CD4-positive, alpha-beta T cell (primary cell): ENCODE data around the gene AMT. TPM values are rescaled to one million over a fixed set of nuclear protein-coding genes. Genes with fewer than 3 reads are reported as not detected.

Source experiments
- ATAC-seq: fragments of 200-7000 bp; cut with Tn5 transposase; one replicate; pipeline ENCODE4 v1.10.0; 2022; ENCODE audit warnings: mild to moderate bottlenecking; ENCODE audit not compliant: poor library complexity
- CTCF ChIA-PET: fragments of 350-600 bp; sonication (Branson Sonifier 250); formaldehyde crosslinking; loops from one replicate; lab custom pipeline; 2021; ENCODE audit warnings: antibody characterized with exemption, inconsistent platforms; lab: Charles Lee
- POLR2A ChIA-PET: fragments of 350-600 bp; sonication (Branson Sonifier 250); formaldehyde crosslinking; loops from one replicate; lab custom pipeline; 2021; ENCODE audit warnings: antibody characterized with exemption, inconsistent platforms; lab: Charles Lee
- DNase-seq, 14 experiments: peaks; one replicate each; pipeline ENCODE4 v3.0.0-alpha.2; 2013 to 2020; ENCODE audit warnings: mixed read lengths in 2 of 14
- H3K27ac ChIP-seq, 2 donors: one replicate each; pipeline versions ENCODE4 v1.5.1 to v1.7.0; 2013; ENCODE audit warnings: low read length in 2 of 2, low read depth in 1 of 2, mild to moderate bottlenecking in 1 of 2
- H3K27me3 ChIP-seq, 2 experiments: 1 replicate in 1 of 2; 2 replicates in 1 of 2; pipeline versions ENCODE4 v1.6.1 to v1.7.0; 2013; ENCODE audit warnings: low read length in 2 of 2, control low read depth in 1 of 2, mild to moderate bottlenecking in 1 of 2, moderate library complexity in 1 of 2; ENCODE audit not compliant: insufficient read depth in 2 of 2, control insufficient read depth in 1 of 2
- H3K36me3 ChIP-seq: one replicate; pipeline ENCODE4 v1.6.1; 2013; ENCODE audit warnings: low read length, control low read depth; ENCODE audit not compliant: insufficient read depth
- H3K4me1 ChIP-seq: one replicate; pipeline ENCODE4 v1.6.1; 2013; ENCODE audit warnings: low read length, control low read depth; ENCODE audit not compliant: insufficient read depth
- H3K4me3 ChIP-seq: one replicate; pipeline ENCODE4 v1.5.1; 2013; ENCODE audit warnings: mild to moderate bottlenecking, low read length, moderate library complexity
- H3K9me3 ChIP-seq, 2 experiments: 1 replicate in 1 of 2; 2 replicates in 1 of 2; pipeline versions ENCODE4 v1.6.1 to v1.7.0; 2013; ENCODE audit warnings: low read length in 2 of 2, mild to moderate bottlenecking in 2 of 2, control low read depth in 1 of 2, moderate library complexity in 1 of 2; ENCODE audit not compliant: control insufficient read depth in 1 of 2, insufficient read depth in 1 of 2
- H3K27ac Mint-ChIP-seq: one replicate; pipeline ENCODE4 v1.8.0; 2020; ENCODE audit warnings: mixed read lengths
- H3K27me3 Mint-ChIP-seq: one replicate; pipeline ENCODE4 v1.8.0; 2021; ENCODE audit warnings: mixed read lengths
- H3K36me3 Mint-ChIP-seq: one replicate; pipeline ENCODE4 v1.8.0; 2021; ENCODE audit warnings: low read depth, mixed read lengths
- H3K4me1 Mint-ChIP-seq: one replicate; pipeline ENCODE4 v1.8.0; 2021; ENCODE audit warnings: low read depth, mixed read lengths
- H3K4me3 Mint-ChIP-seq: one replicate; pipeline ENCODE4 v1.8.0; 2020; ENCODE audit warnings: mild to moderate bottlenecking, mixed read lengths
- H3K9me3 Mint-ChIP-seq: one replicate; pipeline ENCODE4 v1.8.0; 2020; ENCODE audit warnings: mixed read lengths
- intact Hi-C, 2 experiments: fragments of 100-400 bp; cut with DNase I in 1 of 2; cut with micrococcal nuclease in 1 of 2; formaldehyde crosslinking; loops; one replicate each; pipeline versions ENCODE4 v1.15.1 to v1.9.0; 2023 to 2025; cut with DNase I, micrococcal nuclease
- polyA plus RNA-seq, 2 donors: library from polyadenylated mRNA; unstranded; fragments of 120-200 nt; gene quantifications; one replicate each; pipeline ENCODE4 v1.2.1, GENCODE V29; 2013
- total RNA-seq, 174 experiments: library from RNA in 2 of 174; stranded (reverse) in 2 of 174; gene quantifications; one replicate each; pipeline ENCODE4 v1.2.3 and lab custom pipeline; 2021 to 2026
- TF ChIP-seq, protein P1 (sequence below): fragments of 200-600 bp; IDR thresholded peaks from one replicate; pipeline ENCODE4 v1.8.0; 2022; ENCODE audit warnings: antibody characterized with exemption, mild to moderate bottlenecking

AMT gene
- 10 to 100 TPM; 10.5 to 12.7 TPM for total RNA-seq
- 4.3 TPM for polyA plus RNA-seq (2013, experiment 1 of 2)
- 8.6 TPM for polyA plus RNA-seq (2013, experiment 2 of 2)
- 0 to 1.8 (median 0.24) reads per million in 172 experiments for total RNA-seq (lab: John Stamatoyannopoulos, UW)

DNA sequence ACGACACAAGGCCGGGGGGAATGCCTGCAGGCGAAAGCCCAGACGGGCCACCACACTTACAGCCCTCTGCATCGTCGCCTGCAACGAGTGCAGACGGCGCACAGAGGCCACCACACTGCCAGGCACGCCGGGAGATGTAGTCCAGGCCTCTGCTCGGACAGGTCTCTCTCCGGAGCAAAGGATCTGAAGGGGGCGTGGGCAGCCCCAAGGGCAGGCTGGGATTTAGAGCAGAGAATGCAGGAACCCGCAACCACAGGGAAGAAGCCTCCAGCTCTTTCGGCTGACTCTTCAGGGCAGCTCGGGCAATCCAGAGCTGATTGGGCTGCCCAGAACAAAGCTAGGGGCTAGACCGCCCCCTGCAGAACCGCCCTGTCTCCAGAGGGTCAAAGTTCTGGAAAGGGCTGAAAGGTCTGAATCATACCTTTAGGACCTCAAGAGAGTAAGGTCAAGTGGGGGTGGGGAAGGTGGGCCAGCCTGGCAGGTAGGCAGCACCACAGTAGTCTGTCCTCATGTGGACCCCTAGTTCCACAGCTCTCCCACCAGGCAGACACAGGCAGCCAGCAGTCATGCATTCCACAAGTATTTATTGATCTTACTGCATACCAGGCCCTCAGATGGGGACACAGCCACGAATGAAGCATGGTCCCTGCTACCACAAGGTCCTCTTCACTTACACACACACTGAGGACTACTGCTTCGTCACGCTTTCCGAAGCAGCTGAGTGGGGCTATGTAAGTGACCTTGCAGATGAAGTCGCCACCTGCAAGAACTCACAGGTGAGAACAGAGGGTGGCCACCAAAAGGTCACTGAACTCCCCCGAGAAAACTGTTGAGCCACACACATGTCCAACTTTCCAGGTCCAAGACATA, at the start of gene AMT:
AMT (minus strand) TSS at position 95 of the 870 bp plus-strand sequence; CDS start at position 72, 23 bp downstream.
- Histone ChIP-seq H3K4me3 (peak within 1 kb of the TSS; percentile 5), H3K36me3 (peaks cover 32% of the 10 kb centered on the region), H3K9me3 (no peaks in the 10 kb centered on the region), H3K27me3 (no peaks in the 10 kb centered on the region), H3K27ac (no peak within 1 kb of the TSS), H3K4me1 (peaks cover 57% of the 10 kb centered on the region)
- H3K36me3 Mint-ChIP-seq = peaks cover 29% of the 10 kb centered on the region
- peaks cover 41% of the 10 kb centered on the region for H3K4me1 Mint-ChIP-seq
- intact Hi-C loops = no loop called here
- no peaks in the 10 kb centered on the region for H3K27me3 Mint-ChIP-seq
- no peak within 1 kb of the TSS for H3K4me3 Mint-ChIP-seq
- ChIA-PET POLR2A (interaction anchor here (0.8 kb wide), 1 partner anchor 11 kb away, joined by 4 read pairs; the partner anchor contains the start of genes RHOA and TCTA), CTCF (no interaction called here)
- H3K9me3 Mint-ChIP-seq = no peaks in the 10 kb centered on the region
- TF ChIP-seq, protein P1, sequence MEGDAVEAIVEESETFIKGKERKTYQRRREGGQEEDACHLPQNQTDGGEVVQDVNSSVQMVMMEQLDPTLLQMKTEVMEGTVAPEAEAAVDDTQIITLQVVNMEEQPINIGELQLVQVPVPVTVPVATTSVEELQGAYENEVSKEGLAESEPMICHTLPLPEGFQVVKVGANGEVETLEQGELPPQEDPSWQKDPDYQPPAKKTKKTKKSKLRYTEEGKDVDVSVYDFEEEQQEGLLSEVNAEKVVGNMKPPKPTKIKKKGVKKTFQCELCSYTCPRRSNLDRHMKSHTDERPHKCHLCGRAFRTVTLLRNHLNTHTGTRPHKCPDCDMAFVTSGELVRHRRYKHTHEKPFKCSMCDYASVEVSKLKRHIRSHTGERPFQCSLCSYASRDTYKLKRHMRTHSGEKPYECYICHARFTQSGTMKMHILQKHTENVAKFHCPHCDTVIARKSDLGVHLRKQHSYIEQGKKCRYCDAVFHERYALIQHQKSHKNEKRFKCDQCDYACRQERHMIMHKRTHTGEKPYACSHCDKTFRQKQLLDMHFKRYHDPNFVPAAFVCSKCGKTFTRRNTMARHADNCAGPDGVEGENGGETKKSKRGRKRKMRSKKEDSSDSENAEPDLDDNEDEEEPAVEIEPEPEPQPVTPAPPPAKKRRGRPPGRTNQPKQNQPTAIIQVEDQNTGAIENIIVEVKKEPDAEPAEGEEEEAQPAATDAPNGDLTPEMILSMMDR = no peak
- peak within 1 kb of the TSS; percentile 17 for H3K27ac Mint-ChIP-seq
- no peak for ATAC-seq
- DNase-seq = no peak

GRCh38 chr3:49470714-49471420, 48.6 kb upstream of the AMT start:
- Mint-ChIP-seq H3K4me1 (peaks cover 23% of the 10 kb centered on the region), H3K4me3 (peak overlapping the region; percentile 88), H3K9me3 (no peaks in the 10 kb centered on the region), H3K27me3 (no peaks in the 10 kb centered on the region), H3K36me3 (peaks cover 12% of the 10 kb centered on the region), H3K27ac (peak overlapping the region; percentile 95)
- no peaks in the 10 kb centered on the region for H3K9me3 ChIP-seq
- CTCF ChIA-PET = interaction anchor here (1.7 to 3.4 kb wide), 3 partner anchors 22 to 131 kb away, joined by 6 to 13 read pairs (median 12); partner anchors contain the start of gene USP4
- H3K27me3 ChIP-seq = no peaks in the 10 kb centered on the region
- POLR2A ChIA-PET = interaction anchor here (0.6 to 2.6 kb wide), 17 partner anchors 8 to 754 kb away, joined by 3 to 43 read pairs (median 6); partner anchors contain the start of genes IP6K2, NDUFAF3, NICN1 and QRICH1
- DNase-seq = peak in 1 of 14 experiments; percentile 27
- peak overlapping the region; percentile 78 for H3K4me3 ChIP-seq
- no peaks in the 10 kb centered on the region for H3K36me3 ChIP-seq
- TF ChIP-seq, protein P1 = no peak
- intact Hi-C loops = loop anchor here in 1 of 2 experiments (1.0 to 5.0 kb wide), 3 partner anchors 42 to 379 kb away; partner anchors contain the start of genes APEH, NICN1 and QRICH1
- H3K4me1 ChIP-seq = peaks cover 26% of the 10 kb centered on the region
- peak overlapping the region; percentile 86 to 88 for H3K27ac ChIP-seq
- ATAC-seq = peak; percentile 31
